ENCODE results near the gene SPATA2.
A peak's percentile ranks its signal among the peaks of the same experiment; 100 is the strongest.
"Not testable (repeated sequence)": the region's sequence is repeated elsewhere in the genome, so short reads cannot be mapped to it uniquely, and the experiment has no call there.

SPATA2 gene

GRCh38 chr20:49901588-49901987 lies 13.7 kb downstream of the SPATA2 start:
- Mint-ChIP-seq H3K4me1 (ENCODE audit: low read depth) (no peaks in the 10 kb centered on the region), H3K4me3 (no peak overlapping the region), H3K36me3 (ENCODE audit: low read depth) (peaks cover 41% of the 10 kb centered on the region), H3K27me3 (no peaks in the 10 kb centered on the region), H3K9me3 (no peaks in the 10 kb centered on the region), H3K27ac (no peak overlapping the region)
- no peak for DNase-seq

DNA sequence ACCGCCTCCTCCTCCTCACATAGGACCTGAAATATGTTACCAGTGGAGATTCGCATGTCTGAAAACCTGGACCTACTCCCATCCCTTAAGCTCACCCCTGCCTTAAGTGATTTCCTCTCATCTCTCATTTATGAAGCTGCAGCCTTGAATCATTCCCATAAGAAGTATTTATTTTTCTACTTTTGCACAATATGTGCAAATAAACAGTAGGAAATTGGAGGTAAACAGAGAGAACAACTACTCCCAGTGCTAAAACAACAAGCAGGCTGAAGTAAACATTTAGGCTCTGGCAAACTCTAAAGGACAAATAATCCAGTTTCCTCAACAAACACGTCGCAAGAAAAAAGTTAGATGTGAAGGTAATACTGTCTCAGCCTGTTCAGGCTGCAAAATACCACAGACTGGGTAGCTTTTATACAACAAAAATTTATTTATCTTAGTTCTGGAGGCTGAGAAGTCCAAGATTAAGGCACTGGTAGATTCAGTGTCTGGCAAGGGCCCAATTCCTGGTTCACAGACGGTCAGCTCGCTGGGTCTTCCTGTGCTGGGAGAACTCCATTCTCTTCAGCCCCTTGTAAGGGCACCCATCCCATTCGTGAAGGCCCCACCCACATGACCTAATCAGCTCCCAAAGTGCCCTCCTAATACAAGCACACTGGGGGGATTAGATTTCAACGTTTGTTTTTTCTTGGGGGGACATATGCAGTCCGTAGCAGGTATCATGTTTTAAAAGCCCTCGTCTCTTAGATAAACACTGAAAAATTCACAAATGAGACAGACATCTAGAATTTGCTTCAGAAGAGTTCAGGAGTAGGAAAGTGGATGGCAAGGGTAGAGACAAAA lies 15.6 kb downstream of the SPATA2 start:
- H3K9me3 Mint-ChIP-seq, result no peaks in the 10 kb centered on the region
- no peaks in the 10 kb centered on the region for H3K27me3 Mint-ChIP-seq
- DNase-seq, result no peak
- H3K4me1 Mint-ChIP-seq (ENCODE audit: low read depth), result peaks cover 3% of the 10 kb centered on the region
- H3K36me3 Mint-ChIP-seq (ENCODE audit: low read depth), result peaks cover 23% of the 10 kb centered on the region
- H3K27ac Mint-ChIP-seq, result no peak overlapping the region
- no peak overlapping the region for H3K4me3 Mint-ChIP-seq

GRCh38 chr20:49896204-49896603 lies 19.1 kb downstream of the SPATA2 start:
- no peaks in the 10 kb centered on the region for H3K27me3 Mint-ChIP-seq
- peaks cover 33% of the 10 kb centered on the region for H3K4me1 Mint-ChIP-seq (ENCODE audit: low read depth)
- no peak for DNase-seq

GRCh38 chr20:49895474-49896093 lies 19.7 kb downstream of the SPATA2 start:
- DNase-seq; H3K4me3 Mint-ChIP-seq; H3K9me3 Mint-ChIP-seq; H3K27me3 Mint-ChIP-seq; H3K36me3 Mint-ChIP-seq (ENCODE audit: low read depth); H3K27ac Mint-ChIP-seq: not testable (repeated sequence)
- H3K4me1 Mint-ChIP-seq (ENCODE audit: low read depth), result peaks cover 33% of the 10 kb centered on the region

More at GRCh38 chr20:49896204-49896603, 19.1 kb downstream of the SPATA2 start:
- Mint-ChIP-seq H3K4me3 (no peak overlapping the region), H3K36me3 (ENCODE audit: low read depth) (peaks cover 5% of the 10 kb centered on the region), H3K9me3 (no peaks in the 10 kb centered on the region), H3K27ac (no peak overlapping the region)

GRCh38 chr20:49894073-49894470 lies 21.3 kb downstream of the SPATA2 start:
- no peaks in the 10 kb centered on the region for H3K9me3 Mint-ChIP-seq
- H3K27me3 Mint-ChIP-seq, result no peaks in the 10 kb centered on the region
- H3K4me1 Mint-ChIP-seq (ENCODE audit: low read depth), result peaks cover 33% of the 10 kb centered on the region
- peak overlapping the region; percentile 26 for H3K4me3 Mint-ChIP-seq
- peak overlapping the region; percentile 88 for H3K27ac Mint-ChIP-seq
- H3K36me3 Mint-ChIP-seq (ENCODE audit: low read depth), result peaks cover 19% of the 10 kb centered on the region
- no peak for DNase-seq

DNA sequence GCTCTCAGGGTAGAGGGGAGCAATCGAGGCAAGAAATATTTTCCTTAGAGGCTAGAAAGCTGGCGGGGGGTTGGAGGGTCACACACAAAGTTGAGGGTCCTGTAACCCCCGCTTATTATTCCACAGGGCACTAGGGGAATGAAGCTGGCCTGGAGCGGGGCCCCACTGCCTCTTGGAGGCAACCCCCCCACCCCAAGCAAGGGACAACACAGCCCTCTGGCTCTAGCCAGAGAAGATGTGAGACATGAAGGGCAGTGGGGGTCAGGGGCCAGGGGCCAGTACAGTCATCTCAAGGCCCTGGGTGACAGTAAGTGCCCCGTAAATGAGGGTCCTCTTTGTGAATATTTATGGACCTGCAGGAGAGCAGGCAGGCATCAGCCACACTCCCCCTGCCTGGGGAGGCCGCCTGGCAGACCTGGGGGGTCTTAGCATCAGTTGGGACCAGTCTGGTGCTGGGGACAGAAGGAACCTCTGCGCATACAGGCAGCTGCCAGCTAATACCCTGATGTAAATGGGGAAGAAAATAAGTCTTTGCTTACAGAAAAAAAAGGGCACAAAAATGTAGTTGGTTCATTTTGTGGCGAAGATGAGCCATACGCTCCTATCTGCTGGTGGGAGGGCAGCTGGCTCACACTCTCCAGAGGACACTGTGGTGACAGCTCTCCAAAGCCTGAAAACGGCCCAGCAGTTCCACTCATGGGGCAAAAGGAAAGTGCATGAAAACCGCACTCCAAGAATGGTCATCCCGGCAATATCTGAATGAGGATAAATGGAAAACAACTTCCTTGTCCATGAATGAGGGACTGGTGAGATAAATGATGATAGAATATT lies 21.9 kb downstream of the SPATA2 start:
- peak overlapping the region; percentile 88 for H3K27ac Mint-ChIP-seq
- peak; percentile 53 for DNase-seq
- H3K4me1 Mint-ChIP-seq (ENCODE audit: low read depth), result peaks cover 35% of the 10 kb centered on the region
- no peaks in the 10 kb centered on the region for H3K27me3 Mint-ChIP-seq
- H3K36me3 Mint-ChIP-seq (ENCODE audit: low read depth), result peaks cover 25% of the 10 kb centered on the region
- H3K4me3 Mint-ChIP-seq, result peak overlapping the region; percentile 26
- no peaks in the 10 kb centered on the region for H3K9me3 Mint-ChIP-seq

DNA sequence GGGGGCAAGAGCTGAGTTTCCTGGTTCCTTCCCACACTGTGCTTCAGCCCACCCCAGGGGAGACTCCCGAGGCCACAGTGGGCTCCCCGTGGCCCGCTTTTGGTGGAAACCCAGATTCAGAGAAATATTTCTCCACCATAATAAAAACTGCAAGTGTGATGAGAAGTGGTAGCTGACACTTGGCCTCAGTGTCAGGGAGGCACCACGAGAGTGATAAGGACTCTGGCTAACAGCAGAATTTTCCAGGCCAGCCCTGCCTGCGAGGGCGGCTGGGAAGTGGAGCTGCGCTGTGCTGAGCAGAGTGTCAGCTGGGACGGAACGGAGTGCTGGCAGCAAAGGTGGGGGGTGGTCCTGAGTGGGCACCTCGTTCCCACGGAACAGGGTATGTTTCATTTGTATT lies 22.5 kb downstream of the SPATA2 start:
- no peaks in the 10 kb centered on the region for H3K27me3 Mint-ChIP-seq
- DNase-seq, result no peak
- H3K36me3 Mint-ChIP-seq (ENCODE audit: low read depth), result peaks cover 31% of the 10 kb centered on the region
- peak overlapping the region; percentile 20 for H3K4me3 Mint-ChIP-seq
- H3K9me3 Mint-ChIP-seq, result no peaks in the 10 kb centered on the region
- peaks cover 38% of the 10 kb centered on the region for H3K4me1 Mint-ChIP-seq (ENCODE audit: low read depth)
- H3K27ac Mint-ChIP-seq, result peak overlapping the region; percentile 88

GRCh38 chr20:49892260-49892659 lies 23.1 kb downstream of the SPATA2 start:
- Mint-ChIP-seq H3K27me3 (no peaks in the 10 kb centered on the region), H3K9me3 (no peaks in the 10 kb centered on the region), H3K4me1 (ENCODE audit: low read depth) (peaks cover 42% of the 10 kb centered on the region), H3K36me3 (ENCODE audit: low read depth) (peaks cover 37% of the 10 kb centered on the region), H3K27ac (peak overlapping the region; percentile 88), H3K4me3 (no peak overlapping the region)
- DNase-seq, result no peak

GRCh38 chr20:49891476-49892110 lies 23.7 kb downstream of the SPATA2 start:
- Mint-ChIP-seq H3K9me3 (no peaks in the 10 kb centered on the region), H3K4me3 (no peak overlapping the region), H3K27me3 (no peaks in the 10 kb centered on the region), H3K4me1 (ENCODE audit: low read depth) (peaks cover 44% of the 10 kb centered on the region), H3K36me3 (ENCODE audit: low read depth) (peaks cover 44% of the 10 kb centered on the region), H3K27ac (peak overlapping the region; percentile 57)
- no peak for DNase-seq

DNA sequence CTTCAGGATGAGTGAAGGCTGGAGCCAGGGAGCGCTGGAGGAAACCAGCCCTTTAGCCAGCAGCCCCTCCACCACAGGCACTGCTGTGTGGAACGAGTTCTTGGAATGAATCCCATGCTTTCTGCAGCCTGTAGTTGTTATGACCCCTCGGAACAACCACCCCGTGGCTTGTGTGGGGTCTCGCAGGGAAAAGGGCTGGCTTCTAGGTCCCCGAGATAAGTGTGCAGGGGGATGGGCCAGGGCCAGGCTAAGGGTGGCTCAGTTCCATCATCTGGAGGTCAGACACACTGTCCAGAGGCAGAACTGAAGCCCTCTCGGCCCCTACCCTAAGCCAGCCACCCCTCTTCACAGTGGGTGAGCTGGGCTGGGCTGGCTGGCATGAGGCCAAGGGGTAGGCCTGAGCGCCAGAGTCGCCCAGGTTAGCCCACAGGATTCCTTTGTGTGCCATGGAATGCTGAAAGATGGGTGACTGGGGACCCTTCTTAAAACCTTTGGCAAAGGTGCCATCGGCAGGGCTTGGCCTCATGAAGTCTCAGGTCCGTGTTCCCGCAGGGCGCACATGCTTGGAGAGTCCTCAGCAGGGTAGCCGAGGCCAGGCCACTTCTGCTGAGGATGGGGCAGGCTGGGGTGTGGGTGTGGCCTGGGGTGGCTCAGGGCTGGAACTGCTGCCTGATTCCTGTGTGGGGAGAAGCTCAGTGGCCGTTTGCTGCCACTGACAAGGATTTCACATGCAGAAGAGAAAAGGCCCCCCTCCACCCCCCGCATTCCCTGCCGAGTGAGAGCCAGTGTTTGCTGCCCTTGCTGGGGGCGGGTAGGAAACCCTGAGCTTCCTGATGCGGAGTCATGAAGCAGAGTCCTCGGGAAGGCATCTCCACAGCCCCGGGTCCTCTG lies 24.6 kb downstream of the SPATA2 start:
- Mint-ChIP-seq H3K27ac (no peak overlapping the region), H3K4me1 (ENCODE audit: low read depth) (peaks cover 44% of the 10 kb centered on the region), H3K27me3 (no peaks in the 10 kb centered on the region), H3K9me3 (no peaks in the 10 kb centered on the region), H3K36me3 (ENCODE audit: low read depth) (peaks cover 52% of the 10 kb centered on the region), H3K4me3 (no peak overlapping the region)
- no peak for DNase-seq

DNA sequence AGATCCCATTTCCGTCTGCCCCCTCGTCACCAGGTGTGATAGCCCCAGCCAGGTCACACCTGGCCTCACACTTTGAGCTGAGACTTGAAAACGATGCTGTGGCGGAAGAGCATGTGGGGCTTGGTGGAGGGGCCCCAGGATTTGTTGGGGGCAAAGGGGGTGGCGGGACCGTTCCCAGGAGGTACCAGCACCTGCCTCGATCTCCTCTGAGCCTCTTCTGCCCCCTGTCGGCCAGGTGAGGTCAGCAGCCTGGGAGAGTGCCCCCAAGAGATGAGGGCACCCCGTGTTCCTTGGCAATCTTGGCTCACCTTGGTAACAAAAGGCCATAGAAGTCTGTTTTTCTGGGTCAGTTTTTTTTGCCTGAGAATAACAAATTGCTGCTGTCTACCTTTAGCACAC lies 25.4 kb downstream of the SPATA2 start:
- H3K27me3 Mint-ChIP-seq, result no peaks in the 10 kb centered on the region
- peak overlapping the region; percentile 34 for H3K27ac Mint-ChIP-seq
- peaks cover 43% of the 10 kb centered on the region for H3K4me1 Mint-ChIP-seq (ENCODE audit: low read depth)
- DNase-seq, result no peak
- H3K36me3 Mint-ChIP-seq (ENCODE audit: low read depth), result peaks cover 60% of the 10 kb centered on the region
- H3K9me3 Mint-ChIP-seq, result no peaks in the 10 kb centered on the region
- no peak overlapping the region for H3K4me3 Mint-ChIP-seq

DNA sequence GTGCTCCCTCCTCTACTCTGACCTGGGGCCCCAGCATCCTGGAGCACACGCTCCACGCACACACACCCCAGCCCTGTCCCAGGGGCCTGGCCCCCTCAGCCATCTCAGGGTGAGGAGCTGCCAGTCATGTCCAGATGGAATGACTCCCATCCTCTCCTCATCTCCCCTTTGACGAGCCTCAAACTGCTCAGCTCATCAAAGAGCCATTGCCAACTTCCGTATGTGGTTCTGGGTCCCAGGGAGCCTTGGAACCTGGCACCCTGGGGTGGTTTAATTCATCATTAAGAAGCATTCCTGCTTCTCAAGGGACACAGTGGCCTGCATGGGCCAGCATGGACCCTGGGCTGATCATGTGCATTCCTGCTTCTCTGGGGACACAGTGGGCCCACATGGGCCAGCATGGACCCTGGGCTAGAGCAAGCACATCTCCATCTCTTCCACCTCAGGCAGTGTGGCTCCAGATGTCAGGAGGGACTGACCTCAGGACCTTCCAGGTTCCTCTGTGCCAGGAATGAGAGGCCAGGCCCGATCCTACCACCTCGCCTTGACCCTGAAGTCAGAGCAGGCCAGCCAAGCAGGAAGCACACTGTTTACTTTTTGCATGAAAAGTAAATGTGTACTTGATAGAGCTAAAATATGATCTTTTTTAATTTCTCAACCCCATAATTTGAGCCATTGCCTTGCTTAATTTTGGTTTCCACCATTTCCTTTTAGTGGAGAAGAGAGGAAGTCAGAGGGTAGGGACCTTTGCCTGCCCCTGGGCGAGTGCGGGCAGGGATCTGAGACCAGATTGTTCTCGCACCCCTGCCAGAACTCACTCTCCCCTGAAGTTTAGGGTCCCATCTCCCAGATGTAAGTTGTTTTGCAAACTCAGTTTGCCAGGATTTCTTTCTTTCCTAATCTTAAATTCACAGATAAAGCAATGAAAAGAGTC lies 26.1 kb downstream of the SPATA2 start:
- no peak for DNase-seq
- H3K9me3 Mint-ChIP-seq, result no peaks in the 10 kb centered on the region
- no peak overlapping the region for H3K4me3 Mint-ChIP-seq
- H3K27me3 Mint-ChIP-seq, result no peaks in the 10 kb centered on the region
- peak overlapping the region; percentile 34 for H3K27ac Mint-ChIP-seq
- H3K4me1 Mint-ChIP-seq (ENCODE audit: low read depth), result peaks cover 39% of the 10 kb centered on the region
- H3K36me3 Mint-ChIP-seq (ENCODE audit: low read depth), result peaks cover 66% of the 10 kb centered on the region
